RWPE2 (cell line): ENCODE results near the gene RPS3.

Experiments
- ATAC-seq: fragments of 200-7000 bp; cut with Tn5 transposase; 3 replicates; pipeline ENCODE4 v1.9.1; 2021; ENCODE audit warnings: low read depth
- DNase-seq: peaks from one replicate; pipeline ENCODE4 v3.0.0-alpha.2; 2020; ENCODE audit warnings: low spot score
- H3K27ac ChIP-seq: fragments of 450-650 bp; 2 replicates; pipeline ENCODE4 v1.5.1; 2017; ENCODE audit warnings: mild to moderate bottlenecking; ENCODE audit not compliant: poor library complexity, severe bottlenecking
- H3K27me3 ChIP-seq: fragments of 250-450 bp; sonication (Bioruptor Pico); 2 replicates; pipeline ENCODE4 v1.5.1; 2021; ENCODE audit warnings: mild to moderate bottlenecking, moderate library complexity; ENCODE audit not compliant: insufficient read depth, poor library complexity, severe bottlenecking
- H3K36me3 ChIP-seq: fragments of 250-450 bp; sonication (Bioruptor Pico); 2 replicates; pipeline ENCODE4 v1.5.1; 2020; ENCODE audit warnings: low read depth, mild to moderate bottlenecking, moderate library complexity
- H3K4me1 ChIP-seq: fragments of 250-450 bp; sonication (Bioruptor Pico); 2 replicates; pipeline ENCODE4 v1.5.1; 2021; ENCODE audit warnings: mild to moderate bottlenecking, moderate library complexity; ENCODE audit not compliant: insufficient read depth, poor library complexity, severe bottlenecking
- H3K4me3 ChIP-seq: fragments of 250-450 bp; sonication (Bioruptor Pico); 2 replicates; pipeline ENCODE4 v1.5.1; 2021; ENCODE audit warnings: mild to moderate bottlenecking, moderate library complexity; ENCODE audit not compliant: severe bottlenecking
- H3K9me3 ChIP-seq: fragments of 250-450 bp; sonication (Bioruptor Pico); 2 replicates; pipeline ENCODE4 v1.5.1; 2021; ENCODE audit warnings: mild to moderate bottlenecking, moderate library complexity; ENCODE audit not compliant: severe bottlenecking
- CTCF ChIP-seq: fragments of 450-650 bp; IDR thresholded peaks from one replicate; pipeline ENCODE4 v1.5.1; 2017; ENCODE audit warnings: mild to moderate bottlenecking, moderate library complexity; ENCODE audit not compliant: poor library complexity, severe bottlenecking

RPS3 gene

GRCh38 chr11:75399344-75400145, at the start of gene RPS3:
TSS of gene RPS3 (plus strand) at chr11:75399518. CDS start at chr11:75399548, 30 bp downstream.
- ATAC-seq (peak; percentile 92), DNase-seq (peak; percentile 88)
- Histone ChIP-seq H3K27ac (peak within 1 kb of the TSS; percentile 91), H3K27me3 (no peaks in the 10 kb centered on the region), H3K4me1 (peaks cover 14% of the 10 kb centered on the region), H3K9me3 (no peaks in the 10 kb centered on the region), H3K4me3 (peak within 1 kb of the TSS; percentile 81), H3K36me3 (peaks cover 51% of the 10 kb centered on the region)
- no peak for TF ChIP-seq CTCF

GRCh38 chr11:75349521-75350116, 49.7 kb upstream of the RPS3 start:
- peaks cover 3% of the 10 kb centered on the region for H3K27me3 ChIP-seq
- H3K4me1 ChIP-seq: no peaks in the 10 kb centered on the region
- no peaks in the 10 kb centered on the region for H3K36me3 ChIP-seq
- no peak for ATAC-seq
- H3K9me3 ChIP-seq: no peaks in the 10 kb centered on the region
- H3K27ac ChIP-seq: no peak overlapping the region
- no peak for DNase-seq
- no peak for TF ChIP-seq CTCF
- no peak overlapping the region for H3K4me3 ChIP-seq

- Histone ChIP-seq H3K36me3 (no peaks in the 10 kb centered on the region), H3K27me3 (peaks cover 3% of the 10 kb centered on the region), H3K27ac (no peak overlapping the region), H3K9me3 (no peaks in the 10 kb centered on the region), H3K4me1 (no peaks in the 10 kb centered on the region), H3K4me3 (no peak overlapping the region)
- TF ChIP-seq CTCF: no peak
- ATAC-seq (no peak), DNase-seq (no peak)
These were observed 49.1 kb upstream of the RPS3 start for GRCh38 chr11:75350122-75350742.

GRCh38 chr11:75350743-75351540, 48.4 kb upstream of the RPS3 start:
- TF ChIP-seq CTCF: no peak
- no peak overlapping the region for H3K27ac ChIP-seq
- H3K27me3 ChIP-seq: peaks cover 3% of the 10 kb centered on the region
- peak overlapping the region; percentile 31 for H3K4me3 ChIP-seq
- no peaks in the 10 kb centered on the region for H3K36me3 ChIP-seq
- DNase-seq (no peak), ATAC-seq (peak; percentile 24)
- H3K9me3 ChIP-seq: no peaks in the 10 kb centered on the region
- no peaks in the 10 kb centered on the region for H3K4me1 ChIP-seq
